ENCODE measurements around the gene GLTP.
"Not testable (repeated sequence)": the region's sequence is repeated elsewhere in the genome, so short reads cannot be mapped to it uniquely, and the experiment has no call there.

The GLTP gene

GRCh38 chr12:109902891-109903418 is 22.6 kb upstream of the GLTP start:
- DNase-seq (ENCODE audit: low read depth), result no peak

- DNase-seq (ENCODE audit: low read depth), result no peak
Observed at GRCh38 chr12:109900752-109901580, 20.6 kb upstream of the GLTP start.

DNA sequence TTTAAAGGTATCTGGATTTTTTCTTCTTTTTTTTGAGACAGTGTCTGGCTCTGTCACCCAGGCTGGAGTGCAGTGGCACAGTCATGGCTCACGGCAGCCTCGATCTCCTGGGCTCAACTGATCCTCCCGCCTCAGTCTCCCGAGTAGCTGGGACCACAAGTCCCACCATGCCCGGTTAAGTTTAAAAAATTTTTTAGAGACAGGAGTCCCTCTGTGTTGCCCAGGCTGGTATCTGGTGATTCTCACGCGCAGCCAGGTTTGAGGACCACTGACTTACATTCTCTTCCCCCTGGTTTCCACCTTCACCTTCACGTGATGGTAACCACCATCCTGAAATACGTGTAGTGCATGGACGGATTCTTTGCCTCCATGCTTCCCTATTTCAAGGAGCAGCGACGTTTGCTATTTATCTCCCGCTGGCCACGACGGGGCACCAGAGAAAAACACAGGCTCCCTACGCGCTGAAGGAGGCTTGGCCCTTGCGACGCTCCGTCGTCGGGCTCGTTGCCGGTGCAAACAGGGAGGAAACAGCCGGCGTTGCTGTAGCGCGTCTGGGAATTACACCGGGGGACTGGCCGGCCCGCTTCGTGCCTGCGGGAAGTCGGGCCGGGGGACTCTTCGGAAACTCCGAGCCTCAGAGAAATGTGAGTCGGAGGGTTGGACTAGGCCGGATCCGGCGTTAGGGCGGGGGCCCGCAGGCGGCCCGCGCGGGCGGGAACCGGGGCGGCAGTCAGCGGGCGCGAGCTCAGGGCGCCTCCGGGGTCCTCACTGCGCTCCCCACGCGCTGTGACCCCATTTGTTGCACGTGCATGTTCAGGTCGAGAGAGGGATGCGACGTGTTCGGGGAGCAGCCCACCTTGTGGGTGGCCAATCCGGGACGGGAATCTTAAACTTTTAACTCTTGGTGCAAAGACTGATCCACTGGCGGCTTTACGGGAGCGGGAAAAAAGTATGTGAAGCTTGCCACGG is 19.7 kb upstream of the GLTP start, which contains the start of gene TCHP:
Gene TCHP, plus strand, starts transcription at position 492 of the 969 bp plus-strand sequence. CDS start 2,753 bp downstream, outside the sequence.
- peak; percentile 62 for DNase-seq (ENCODE audit: low read depth)

DNA sequence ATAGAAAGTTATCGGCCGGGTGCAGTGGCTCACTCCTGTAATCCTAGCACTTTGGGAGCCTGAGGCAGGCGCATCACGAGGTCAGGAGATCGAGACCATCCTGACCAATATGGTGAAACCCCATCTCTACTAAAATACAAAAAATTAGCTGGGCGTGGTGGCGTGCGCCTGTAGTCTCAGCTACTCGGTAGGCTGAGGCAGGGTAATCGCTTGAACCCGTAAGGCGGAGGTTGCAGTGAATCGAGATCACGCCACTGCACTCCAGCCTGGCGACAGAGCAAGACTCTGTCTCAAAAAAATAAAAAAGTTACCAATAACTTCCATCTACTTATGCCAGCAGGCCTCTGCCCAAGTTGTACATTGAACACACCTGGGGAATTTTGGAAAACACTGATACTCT is 19.0 kb upstream of the GLTP start:
- DNase-seq (ENCODE audit: low read depth), result not testable (repeated sequence)

GRCh38 chr12:109897029-109897428 is 16.7 kb upstream of the GLTP start:
- no peak for DNase-seq (ENCODE audit: low read depth)

DNA sequence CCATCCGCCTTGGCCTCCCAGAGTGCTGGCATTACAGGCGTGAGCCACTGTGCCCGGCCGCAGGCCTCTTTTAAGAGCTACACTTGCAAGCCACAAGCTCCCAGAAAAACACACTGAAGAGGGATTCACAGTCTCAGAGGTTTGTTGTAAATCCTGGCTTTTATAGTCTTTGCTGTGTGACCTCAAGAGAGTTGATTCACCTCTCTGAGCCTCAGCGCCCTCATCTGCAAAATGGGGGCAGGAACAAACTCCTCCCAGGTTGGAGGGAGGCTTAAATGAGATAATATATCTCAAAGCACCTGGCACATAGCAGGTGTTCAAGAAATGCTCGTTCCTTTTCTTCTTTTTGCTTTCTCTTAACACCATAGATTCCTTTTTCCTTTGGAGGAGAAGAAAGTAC is 15.8 kb upstream of the GLTP start:
- no peak for DNase-seq (ENCODE audit: low read depth)

- no peak for DNase-seq (ENCODE audit: low read depth)
Observed at GRCh38 chr12:109894939-109895338, 14.6 kb upstream of the GLTP start.

GRCh38 chr12:109893261-109893995 is 13.1 kb upstream of the GLTP start:
- DNase-seq (ENCODE audit: low read depth), result no peak

GRCh38 chr12:109892748-109893147 is 12.4 kb upstream of the GLTP start:
- no peak for DNase-seq (ENCODE audit: low read depth)

DNA sequence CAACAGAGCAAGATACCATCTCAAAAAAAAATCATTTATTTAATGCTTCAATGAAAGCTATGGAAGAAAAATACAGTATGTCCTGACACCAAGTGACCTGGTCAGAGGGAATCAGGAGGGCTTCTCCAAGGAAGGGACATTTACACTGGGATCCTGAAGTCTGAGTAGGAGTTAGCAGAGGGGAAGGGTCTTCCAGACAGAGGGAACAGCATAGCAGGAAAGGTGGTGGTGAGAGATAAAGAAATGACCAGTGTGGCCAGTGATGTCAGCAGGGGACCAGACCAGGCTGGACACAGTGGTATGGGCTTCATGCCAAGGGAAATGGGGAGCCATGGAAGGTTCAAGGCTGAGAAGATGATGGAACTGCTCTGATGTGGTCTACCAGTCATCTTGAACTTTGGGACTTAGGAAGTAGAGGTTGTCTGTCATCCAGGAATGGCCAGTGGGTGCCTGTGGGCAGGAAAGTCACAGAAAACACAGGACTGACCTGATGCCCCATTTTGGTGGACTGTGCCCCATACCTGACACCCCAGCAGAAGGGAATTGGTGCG is 11.9 kb upstream of the GLTP start:
- DNase-seq (ENCODE audit: low read depth), result no peak

- not testable (repeated sequence) for DNase-seq (ENCODE audit: low read depth)
Observed at GRCh38 chr12:109891731-109892130, 11.4 kb upstream of the GLTP start.

DNA sequence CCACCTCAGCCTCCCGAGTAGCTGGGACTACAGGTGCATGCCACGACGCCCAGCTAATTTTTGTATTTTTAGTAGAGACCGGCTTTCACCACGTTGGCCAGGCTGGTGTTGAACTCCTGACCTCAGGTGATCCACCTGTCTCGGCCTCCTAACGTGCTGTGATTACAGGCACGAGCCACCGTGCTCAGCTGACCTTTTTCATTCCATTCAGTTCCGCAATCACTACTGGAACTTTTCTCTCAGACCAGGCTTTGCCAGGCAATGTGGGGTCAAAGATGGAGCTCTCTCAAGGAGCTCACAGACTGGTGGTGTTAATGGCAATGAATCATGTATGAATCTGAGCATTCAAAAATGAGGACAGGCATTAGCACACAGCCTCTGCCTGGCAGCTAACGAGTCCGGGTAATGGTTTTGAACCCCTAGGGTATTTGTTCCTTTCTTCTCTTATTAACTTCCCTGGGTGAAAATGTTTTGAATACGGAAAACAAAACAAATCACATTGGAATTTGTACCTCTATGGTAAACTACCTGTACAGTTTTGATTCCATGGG is 10.4 kb upstream of the GLTP start:
- no peak for DNase-seq (ENCODE audit: low read depth)

- no peak for DNase-seq (ENCODE audit: low read depth)
Observed at GRCh38 chr12:109888179-109889020, 8.1 kb upstream of the GLTP start.

- DNase-seq (ENCODE audit: low read depth), result no peak
Observed at GRCh38 chr12:109885616-109886015, 5.3 kb upstream of the GLTP start.

- DNase-seq (ENCODE audit: low read depth), result no peak
Observed at GRCh38 chr12:109883461-109883860, 3.1 kb upstream of the GLTP start.

DNA sequence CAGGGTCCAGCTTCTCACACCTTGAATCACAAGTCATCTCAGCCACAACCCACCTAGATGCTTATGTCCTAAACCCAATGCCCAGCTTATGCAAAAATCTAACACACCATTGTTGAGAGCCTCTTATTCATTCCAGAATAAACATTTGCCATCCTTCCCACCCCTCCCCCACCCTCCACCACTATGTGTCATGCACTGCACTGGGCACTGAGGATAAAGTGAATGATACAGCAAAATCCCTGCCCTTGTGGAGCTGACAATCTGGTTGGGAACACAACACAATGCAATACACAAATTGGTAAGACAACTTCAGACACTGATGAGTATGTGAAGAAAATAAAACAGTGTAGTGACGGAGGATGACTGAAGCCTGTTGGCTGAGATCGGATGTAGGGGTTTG is 1.4 kb upstream of the GLTP start:
- no peak for DNase-seq (ENCODE audit: low read depth)

DNA sequence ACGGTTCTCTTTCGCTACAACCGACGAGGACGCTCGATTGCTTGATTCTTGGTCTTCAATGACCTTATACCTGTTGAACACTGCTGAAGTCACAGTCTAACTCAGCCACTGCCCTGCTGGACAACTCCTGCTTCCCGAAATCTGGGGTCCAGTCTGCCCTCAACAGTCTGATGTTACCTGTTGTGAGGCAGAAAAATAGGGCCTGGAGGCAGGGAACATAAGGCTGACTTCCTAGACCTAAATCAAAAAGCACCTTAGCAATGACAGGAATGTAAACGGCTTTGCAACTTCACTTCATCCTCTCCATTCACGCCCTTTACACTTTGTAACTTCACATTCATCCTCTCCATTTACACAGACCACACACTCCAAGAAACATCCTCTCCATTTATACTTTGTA is 597 bp upstream of the GLTP start:
- DNase-seq (ENCODE audit: low read depth), result no peak

GRCh38 chr12:109879351-109880042 is 844 bp downstream of the GLTP start:
- DNase-seq (ENCODE audit: low read depth), result no peak

- no peak for DNase-seq (ENCODE audit: low read depth)
Observed at GRCh38 chr12:109878749-109879148, 1.6 kb downstream of the GLTP start.

- DNase-seq (ENCODE audit: low read depth), result no peak
Observed at GRCh38 chr12:109878247-109878625, 2.1 kb downstream of the GLTP start.

All from activated T-cell treated with anti-CD3 and anti-CD28 coated beads for 24 hours (primary cell).